Activated CD4-positive, alpha-beta T cell treated with anti-CD3 and anti-CD28 coated beads, Interleukin-2, amount 50 U/mL, for 48 hours (primary cell): ENCODE data around the gene CHFR.
A peak's percentile ranks its signal among the peaks of the same experiment; 100 is the strongest.
"Not testable (repeated sequence)": the region's sequence is repeated elsewhere in the genome, so short reads cannot be mapped to it uniquely, and the experiment has no call there.

Experiments
- DNase-seq, 2 experiments: peaks; one replicate each; pipeline ENCODE4 v3.0.0-alpha.2; 2020

CHFR gene

DNA sequence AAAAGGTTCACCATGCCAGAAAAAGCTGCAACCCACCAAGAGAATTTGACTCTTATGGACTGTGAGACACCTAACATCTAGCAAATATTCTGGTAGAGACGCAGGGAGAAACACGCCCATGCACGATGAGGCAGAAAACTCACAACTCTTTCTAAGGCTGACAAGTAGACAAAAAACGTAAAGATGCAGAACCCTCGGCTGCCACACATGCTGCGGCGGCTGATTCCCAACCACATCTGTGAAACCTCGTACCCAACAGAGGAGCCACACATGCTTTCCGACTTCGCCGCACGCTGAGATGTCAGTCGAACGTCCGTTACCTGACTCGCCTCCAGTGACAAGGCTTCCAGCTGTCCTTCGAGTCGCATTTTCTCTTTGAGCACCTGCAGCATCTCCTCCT is 80.5 kb downstream of the CHFR start:
- DNase-seq: peak; percentile 27 to 44

DNA sequence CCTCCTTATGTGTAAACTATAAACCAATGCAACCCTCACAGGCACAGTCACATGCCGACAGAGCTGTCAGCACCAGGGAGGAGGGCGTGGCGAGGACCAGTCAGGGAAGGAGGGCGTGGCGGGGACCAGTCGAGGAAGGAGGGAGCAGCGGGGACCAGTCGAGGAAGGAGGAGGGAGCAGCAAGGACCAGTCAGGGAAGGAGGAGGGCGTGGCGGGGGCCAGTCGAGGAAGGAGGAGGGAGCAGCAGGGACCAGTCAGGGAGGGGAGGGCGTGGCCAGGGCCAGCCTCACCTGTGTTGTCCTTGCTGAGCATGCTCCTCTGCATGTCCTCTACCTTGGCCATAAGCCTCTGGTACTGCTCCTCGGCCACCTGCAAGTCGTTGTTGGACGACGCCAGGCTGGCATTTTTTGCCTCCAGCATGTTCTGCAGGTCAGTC is 83.0 kb downstream of the CHFR start:
- DNase-seq: no peak

DNA sequence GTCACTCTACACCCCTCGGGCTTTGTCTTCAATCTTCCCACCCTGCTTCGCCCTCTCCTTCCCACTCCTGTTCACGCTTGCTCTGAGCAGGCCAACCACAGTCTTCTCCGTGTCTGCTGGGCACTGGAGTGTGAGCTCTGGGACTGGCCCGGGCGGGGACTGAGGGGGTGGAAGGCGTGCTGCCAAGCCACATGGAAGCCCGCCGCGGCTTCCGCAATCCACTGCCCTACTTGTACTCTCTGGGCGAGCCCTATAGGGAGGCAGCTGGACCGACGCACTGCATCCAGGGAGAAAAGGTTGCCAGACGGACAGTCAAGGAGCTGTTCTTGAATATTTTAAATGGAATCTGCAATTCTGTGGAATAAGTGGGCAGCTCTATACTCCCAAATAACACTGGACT is 83.5 kb downstream of the CHFR start:
- no peak for DNase-seq

DNA sequence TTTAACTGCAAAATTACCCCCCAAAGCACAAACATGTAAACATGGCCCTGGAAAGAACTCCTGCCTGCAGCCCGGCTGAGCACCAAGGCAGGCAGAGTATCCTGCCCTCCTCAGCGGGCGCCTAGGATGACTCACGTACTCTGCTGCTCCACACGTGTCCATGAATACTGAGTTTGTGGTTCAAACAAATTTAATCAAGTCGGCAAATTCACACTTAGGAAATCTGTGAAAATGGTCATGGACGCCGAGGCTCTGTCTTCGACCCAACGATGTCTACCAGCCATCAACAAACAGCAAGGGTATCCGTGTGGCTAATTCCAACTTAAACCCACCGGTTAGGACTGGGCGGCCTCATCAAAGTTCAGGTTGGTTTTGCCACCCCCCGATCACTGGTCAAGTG is 84.3 kb downstream of the CHFR start:
- DNase-seq: no peak

DNA sequence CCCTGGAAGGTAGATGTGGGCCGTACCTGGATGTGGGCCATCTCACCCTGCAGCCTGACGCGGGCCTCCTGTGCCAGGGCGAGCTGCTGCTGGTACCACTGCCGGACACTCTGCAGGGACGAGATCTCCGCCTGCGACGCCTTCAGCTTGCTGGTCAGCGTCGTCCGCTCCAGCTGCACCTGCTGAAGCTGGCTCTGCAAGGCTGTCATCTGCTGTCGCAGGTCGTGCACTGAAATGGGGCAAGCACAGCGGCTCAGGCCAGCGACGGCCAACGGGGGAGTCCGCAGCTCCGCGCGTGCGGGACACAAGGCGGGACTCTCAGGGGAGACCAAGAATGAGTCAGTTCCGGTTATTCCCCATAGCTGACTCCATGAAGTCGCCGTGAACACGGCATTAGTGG is 85.7 kb downstream of the CHFR start:
- no peak for DNase-seq

DNA sequence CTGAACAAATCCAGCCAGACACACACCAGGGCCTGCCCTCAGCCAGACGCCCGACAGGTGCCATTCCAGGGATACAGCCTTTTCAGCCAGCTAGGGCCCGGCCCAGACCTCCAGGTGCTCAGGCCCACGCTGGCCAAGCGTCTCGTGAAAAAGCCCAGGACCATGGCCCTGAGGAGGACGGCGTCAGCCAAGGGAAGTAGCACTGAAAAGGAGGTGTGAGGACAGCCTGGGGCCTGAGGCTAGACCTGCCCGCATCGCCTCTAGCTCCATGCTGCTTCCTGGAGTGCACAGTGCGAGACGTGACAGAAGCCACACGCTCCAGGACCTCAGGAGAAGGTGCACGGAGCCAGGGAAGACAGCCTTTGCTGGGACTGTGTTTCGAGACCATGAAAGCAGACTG is 88.6 kb downstream of the CHFR start:
- DNase-seq: no peak

DNA sequence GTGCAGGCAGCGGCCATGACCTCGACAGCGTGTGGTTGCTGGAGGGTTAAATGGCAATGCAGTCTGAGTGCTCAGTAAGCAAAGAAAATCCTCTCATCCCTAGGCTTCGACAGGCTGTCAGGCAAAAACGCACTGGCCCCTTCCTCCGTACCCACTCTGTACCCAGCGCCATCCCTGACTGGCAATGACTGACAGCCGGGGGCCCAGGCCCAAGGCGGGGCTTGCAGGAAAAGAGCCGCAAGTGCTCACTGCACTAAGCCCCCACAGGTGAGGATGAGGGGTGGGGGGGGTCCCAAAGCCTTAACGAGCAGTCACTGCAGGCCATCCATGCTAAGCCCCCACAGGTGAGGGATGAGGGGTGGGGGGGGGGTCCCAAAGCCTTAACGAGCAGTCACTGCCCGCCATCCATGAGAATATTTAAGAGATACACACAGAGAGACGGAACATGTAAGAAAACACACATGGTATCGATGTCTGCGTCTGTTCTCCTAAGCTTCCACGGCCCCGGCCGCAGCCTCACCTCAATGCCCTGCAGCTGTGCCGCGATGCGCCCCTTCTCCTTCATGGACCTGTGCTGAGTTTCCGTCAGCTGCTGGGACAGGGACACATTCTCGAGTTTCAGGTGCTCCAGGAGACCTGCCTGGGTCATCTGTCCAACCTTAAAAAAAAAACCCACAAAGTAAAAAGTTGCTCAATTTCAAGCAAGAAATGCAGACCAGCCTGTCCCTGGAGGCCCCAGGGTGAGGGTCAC is 89.4 kb downstream of the CHFR start:
- no peak for DNase-seq

DNA sequence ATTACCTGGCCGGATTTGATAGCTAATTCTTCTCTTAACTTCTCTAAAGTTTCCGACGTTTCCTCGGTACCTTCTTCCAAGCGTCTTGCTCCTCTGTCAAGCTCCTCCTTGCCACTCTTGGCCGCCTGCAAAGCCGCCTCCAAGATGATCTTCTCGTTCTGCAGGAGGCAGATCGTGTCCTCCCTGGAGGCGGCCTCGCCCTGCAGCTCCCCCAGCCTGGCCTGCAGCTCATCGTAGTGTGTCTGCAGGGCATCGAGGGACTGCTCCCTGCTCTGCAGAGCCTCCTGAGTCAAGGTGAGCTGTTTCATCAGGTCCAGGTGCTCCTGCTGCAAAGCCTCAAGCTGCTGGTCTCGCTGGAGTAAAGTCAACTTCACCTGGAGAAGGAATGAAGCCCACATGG is 91.6 kb downstream of the CHFR start:
- DNase-seq: no peak

DNA sequence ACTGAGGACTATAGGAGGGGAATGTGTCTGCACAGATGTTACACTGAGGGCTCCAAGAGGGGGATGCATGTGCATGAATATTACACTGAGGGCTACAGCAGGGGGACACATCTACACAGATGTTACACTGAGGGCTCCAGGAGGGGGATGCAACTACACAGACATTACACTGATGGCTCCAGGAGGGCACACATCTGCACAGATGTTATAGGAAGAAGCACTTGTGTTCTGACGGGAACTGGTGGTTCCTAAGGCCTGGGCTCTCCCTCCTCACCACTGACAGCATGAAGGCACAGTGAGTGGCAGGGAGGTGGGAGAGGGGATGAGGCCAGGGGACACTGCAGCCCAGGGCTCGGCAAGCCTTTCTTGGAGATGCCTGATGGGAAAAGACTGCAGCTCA is 95.5 kb downstream of the CHFR start:
- DNase-seq: not testable (repeated sequence)

DNA sequence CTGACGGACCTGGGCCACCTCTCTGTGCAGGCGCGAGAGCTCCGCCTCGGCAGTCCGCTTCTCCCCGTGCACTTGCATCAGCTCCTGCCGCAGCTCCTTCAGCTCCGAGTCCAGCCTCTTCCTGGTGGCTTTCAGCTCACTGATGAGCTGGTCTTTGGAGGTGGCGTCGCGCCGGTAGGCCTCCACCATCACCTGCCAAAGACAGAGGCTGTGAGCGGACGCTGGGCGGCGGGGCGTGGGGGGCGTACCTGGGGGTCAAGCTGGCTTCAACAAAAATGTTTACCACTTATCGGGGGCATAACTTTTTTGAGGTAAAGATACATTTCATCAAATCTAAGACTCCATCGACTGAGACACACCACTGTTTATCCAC is 98.3 kb downstream of the CHFR start:
- no peak for DNase-seq

DNA sequence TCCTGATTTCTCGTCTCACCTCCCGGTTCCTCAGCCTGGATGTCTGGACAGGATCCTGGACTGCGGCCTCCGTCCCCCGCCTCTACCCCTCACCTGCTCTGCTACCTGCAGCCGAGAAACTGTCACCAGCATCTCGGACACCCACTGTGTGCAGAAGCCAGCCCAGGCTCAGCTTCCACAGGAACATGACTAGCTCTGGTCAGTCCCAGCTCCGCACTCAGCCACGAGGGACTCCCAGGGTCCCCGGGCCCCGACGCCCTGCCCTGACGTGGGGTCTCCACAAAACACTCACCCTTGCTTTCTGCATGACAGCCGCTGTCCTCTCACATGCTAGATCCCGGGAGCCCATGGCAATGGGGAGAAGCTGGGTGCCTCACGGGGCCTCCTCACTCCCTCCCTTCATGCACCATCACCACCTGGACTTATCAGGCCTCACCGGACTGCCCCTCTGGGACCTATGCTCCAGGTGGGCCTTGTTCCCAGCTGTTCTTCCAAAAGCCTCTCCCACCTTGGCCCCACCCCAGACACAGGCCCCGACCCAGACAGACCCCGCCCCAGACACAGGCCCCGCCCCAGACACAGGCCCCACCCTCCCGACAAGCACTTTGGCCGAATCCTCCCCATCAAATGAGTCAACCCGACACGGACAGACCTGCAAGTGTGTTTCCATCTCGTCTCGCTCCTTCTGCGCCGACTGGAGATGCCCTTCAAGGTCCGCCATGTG is 98.9 kb downstream of the CHFR start:
- no peak for DNase-seq

DNA sequence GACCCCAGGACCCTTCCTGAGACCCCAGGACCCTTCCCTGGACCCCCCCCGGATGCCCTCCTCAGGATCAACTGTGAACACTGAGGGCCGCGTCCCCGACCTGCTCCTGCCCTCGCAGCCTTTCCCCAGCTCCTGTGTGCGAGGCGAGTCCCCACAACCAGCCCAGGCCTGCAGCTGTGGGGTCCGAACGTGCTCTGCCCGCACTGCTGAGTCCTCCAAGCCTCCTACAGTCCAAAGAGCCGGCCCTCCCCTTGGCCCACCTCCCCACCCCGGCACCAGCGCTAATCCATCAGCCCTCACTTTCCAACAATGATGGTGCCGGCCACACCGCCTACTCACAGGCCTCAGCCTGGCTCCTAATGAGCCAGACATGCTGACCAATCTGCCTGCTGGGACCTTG is 99.5 kb downstream of the CHFR start:
- DNase-seq: no peak

DNA sequence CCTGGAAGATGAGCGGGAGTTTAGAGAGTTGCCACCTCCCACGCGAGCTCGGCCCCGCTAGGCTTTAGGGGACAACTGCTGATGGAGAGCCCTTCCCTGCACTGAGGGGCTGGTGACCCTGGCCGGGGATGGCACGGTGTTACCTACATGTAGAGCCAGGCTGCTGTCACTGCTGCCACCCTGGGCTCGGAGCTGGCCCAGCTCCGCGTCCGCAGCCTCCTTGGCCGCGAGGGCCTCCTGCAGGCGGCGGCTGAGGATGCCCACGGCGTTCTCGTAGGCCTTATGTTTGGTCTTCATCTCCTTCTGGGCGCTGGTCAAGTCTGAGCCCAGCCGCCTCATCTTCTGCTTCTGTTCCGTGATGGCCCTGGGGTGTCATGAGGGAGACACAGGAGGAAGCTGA is 101.2 kb downstream of the CHFR start:
- no peak for DNase-seq

DNA sequence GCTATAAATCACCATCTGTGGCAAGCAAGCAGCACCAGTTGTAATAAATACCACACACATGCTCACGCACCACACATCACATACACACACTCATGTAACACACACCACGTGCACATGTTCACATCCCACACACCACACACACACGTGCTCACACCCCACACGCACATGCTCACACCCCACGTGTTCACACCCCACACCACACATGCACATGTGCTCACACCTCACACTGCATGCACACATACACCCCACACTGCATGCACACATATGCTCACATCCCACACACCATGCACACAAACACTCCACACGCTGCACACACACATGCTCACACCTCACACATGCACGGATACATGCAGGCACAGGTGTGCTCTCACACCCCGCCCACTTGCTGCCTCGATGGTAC is 102.8 kb downstream of the CHFR start:
- no peak for DNase-seq

DNA sequence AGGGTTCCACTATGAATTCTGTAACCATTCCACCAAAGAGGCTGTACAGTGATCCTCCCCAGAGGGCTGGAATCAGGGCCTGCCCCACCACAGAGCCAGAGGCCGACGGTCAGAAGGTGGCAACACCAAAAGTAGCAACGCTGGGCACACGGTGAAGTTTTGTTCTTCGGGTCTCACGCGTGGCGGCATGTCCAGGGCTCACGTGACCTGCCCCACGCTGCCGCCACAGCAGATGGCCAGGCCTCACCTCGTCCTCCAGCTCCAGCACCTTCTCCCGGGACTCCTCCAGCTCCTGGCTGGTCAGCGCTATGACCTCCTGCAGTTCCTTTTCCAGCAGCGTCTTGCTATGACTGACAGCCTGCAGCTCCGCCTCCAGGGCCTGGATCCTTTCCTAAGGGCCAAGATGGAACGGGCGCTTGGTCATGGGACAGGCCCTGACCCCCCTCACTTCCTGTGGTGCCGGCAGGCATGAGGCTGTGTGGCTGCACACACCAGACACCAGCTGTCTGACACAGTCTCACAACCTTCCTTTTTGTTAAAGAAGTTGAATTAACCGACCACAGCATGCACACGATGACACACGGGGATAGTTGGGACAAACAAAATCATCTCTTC is 103.4 kb downstream of the CHFR start:
- DNase-seq: no peak
